D341Med (cell line): Measurements from ENCODE around the gene ILF2.
A peak's percentile ranks its signal among the peaks of the same experiment; 100 is the strongest.
"Not testable (repeated sequence)": the region's sequence is repeated elsewhere in the genome, so short reads cannot be mapped to it uniquely, and the experiment has no call there.

Source experiments
- DNase-seq: peaks from one replicate; pipeline ENCODE4 v3.0.0; 2012; ENCODE audit warnings: low spot score

ILF2 gene

GRCh38 chr1:153679337-153680119 is 8.7 kb upstream of the ILF2 start:
- peak; percentile 64 for DNase-seq

DNA sequence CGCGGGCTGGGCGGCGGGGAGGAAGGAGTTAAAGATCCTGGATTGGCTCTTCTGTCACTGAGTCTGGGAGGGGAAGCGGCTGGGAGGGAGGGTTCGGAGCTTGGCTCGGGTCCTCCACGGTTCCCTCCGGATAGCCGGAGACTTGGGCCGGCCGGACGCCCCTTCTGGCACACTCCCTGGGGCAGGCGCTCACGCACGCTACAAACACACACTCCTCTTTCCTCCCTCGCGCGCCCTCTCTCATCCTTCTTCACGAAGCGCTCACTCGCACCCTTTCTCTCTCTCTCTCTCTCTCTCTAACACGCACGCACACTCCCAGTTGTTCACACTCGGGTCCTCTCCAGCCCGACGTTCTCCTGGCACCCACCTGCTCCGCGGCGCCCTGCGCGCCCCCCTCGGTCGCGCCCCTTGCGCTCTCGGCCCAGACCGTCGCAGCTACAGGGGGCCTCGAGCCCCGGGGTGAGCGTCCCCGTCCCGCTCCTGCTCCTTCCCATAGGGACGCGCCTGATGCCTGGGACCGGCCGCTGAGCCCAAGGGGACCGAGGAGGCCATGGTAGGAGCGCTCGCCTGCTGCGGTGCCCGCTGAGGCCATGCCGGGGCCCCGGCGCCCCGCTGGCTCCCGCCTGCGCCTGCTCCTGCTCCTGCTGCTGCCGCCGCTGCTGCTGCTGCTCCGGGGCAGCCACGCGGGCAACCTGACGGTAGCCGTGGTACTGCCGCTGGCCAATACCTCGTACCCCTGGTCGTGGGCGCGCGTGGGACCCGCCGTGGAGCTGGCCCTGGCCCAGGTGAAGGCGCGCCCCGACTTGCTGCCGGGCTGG is 7.9 kb upstream of the ILF2 start, which contains the start of gene NPR1:
Gene NPR1 (plus strand): TSS at position 170 of the 818 bp plus-strand sequence. CDS start 421 bp downstream, at position 591.
- peak; percentile 85 for DNase-seq

DNA sequence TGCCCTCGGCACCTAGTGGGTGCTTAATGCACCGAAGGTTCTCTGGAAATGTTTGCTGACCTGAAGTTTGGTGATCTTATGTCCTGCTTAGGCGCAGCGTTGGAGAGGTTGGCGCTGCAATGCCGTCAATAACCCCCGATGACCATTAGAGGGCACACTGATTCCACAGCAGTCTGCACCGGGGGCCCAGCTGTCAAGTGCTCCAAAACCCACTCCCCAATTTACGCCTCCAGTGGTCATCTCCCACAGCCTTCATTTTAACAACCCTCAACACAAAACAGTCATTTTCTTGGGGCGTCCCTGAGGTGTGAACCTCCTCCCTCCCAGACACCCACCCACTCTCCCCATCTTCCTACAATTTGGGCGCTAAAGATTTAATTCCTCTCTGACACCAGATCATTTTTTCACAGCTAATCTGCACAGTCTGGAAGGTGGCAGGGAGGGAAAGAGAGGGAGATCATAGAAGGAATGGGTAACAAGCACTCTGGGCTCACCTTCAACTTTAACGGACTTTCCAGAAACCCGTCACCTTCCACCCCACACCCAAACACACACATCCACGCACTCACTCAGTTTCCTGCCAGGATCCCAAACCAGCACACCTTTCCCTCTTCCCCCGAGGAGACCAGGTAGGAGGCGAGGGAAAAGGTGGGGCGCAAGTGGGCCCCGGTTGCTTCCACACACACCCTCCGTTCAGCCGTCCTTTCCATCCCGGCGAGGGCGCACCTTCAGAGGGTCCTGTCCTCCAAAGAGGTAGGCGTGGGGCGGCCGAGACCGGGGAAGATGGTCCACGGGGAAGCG is 7.1 kb upstream of the ILF2 start:
- peak; percentile 86 for DNase-seq

GRCh38 chr1:153673511-153673910 is 2.7 kb upstream of the ILF2 start:
- DNase-seq = no peak

- peak; percentile 27 for DNase-seq
Measured at GRCh38 chr1:153671628-153672353, 998 bp upstream of the ILF2 start.

- peak; percentile 15 for DNase-seq
Measured at GRCh38 chr1:153670257-153670858, 435 bp downstream of the ILF2 start.

DNA sequence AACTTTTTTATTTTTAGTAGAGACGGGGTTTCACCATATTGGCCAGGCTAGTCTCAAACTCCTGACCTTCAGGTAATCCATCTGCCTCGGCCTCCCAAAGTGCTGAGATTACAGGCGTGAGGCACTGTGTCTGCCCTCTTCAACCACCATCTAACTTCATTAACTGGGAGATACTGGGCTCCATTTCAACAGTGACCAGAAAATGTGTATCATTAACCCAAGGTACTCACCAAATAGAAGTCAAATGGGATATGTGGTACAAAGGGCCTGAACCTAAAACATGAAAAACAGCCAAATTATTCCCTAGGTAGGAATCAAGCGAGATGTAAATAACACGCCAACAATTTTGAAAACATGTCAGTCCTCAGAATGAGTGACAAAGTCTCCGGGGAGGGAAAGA is 1.2 kb downstream of the ILF2 start:
- DNase-seq = no peak

DNA sequence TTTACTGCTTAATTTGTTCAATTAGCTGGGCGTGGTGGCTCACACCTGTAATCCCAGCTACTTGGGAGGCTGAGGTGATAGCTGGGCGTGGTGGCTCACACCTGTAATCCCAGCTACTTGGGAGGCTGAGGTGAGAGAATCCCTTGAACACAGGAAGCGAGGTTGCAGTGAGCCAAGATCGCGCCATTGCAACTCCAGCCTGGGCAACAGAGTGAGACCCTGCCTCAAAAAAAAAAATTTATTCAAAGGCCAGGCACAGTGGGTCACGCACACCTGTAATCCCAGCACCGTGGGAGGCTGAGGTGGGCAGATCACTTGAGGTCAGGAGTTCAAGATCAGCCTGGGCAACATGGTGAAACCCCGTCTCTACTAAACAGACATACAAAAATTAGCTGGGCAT is 2.1 kb downstream of the ILF2 start:
- DNase-seq = not testable (repeated sequence)

DNA sequence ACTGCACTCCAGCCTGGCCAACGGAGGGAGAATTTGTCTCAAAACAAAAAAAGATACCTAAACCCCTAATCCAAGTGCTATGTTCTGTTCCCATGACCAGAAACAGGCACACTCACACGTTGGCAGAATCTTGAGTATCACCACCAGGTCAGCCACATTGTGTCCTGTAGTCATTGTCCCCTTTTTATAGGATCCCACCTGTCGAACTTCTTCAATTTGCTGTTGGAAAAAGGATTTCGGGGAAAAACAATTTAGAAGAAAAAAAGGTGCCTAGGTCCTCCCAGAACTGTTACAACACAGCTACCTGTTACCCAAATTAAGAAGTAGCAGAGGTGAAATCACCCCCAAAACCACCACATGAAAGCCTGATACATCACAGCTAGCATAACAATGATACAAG is 3.4 kb downstream of the ILF2 start:
- no peak for DNase-seq

GRCh38 chr1:153663211-153663610 is 7.6 kb downstream of the ILF2 start:
- no peak for DNase-seq

GRCh38 chr1:153662269-153662668 is 8.5 kb downstream of the ILF2 start:
- DNase-seq = no peak

DNA sequence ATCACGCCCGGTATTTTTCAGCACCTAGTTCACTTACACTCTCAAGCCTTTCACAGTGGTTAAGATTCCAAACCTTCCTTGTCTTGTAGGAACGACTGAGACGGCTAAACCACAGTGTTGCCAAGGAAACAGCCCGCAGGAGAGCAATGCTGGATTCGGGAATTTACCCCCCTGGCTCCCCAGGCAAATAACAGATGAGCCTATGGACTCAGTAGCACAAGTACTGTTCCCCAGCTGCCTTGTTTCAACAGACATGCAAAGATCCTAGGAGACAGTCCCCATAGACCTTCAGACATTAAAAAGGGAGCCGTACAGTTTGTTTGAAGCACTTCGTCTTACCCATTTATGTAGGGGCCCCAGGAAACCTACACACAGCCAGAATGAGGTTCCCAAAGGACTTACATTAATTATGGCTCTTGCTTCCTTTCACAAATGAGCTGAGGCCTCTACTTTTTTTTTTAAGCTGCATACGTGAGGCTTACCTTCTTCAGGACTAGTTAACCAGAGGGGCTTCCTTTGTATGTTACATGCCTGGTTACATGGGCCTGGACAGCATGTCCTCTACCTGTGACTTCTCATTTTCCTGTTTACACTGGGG is 9.6 kb downstream of the ILF2 start:
- DNase-seq = no peak

GRCh38 chr1:153659656-153660055 is 11.1 kb downstream of the ILF2 start:
- no peak for DNase-seq

GRCh38 chr1:153659175-153659534 is 11.6 kb downstream of the ILF2 start:
- no peak for DNase-seq

DNA sequence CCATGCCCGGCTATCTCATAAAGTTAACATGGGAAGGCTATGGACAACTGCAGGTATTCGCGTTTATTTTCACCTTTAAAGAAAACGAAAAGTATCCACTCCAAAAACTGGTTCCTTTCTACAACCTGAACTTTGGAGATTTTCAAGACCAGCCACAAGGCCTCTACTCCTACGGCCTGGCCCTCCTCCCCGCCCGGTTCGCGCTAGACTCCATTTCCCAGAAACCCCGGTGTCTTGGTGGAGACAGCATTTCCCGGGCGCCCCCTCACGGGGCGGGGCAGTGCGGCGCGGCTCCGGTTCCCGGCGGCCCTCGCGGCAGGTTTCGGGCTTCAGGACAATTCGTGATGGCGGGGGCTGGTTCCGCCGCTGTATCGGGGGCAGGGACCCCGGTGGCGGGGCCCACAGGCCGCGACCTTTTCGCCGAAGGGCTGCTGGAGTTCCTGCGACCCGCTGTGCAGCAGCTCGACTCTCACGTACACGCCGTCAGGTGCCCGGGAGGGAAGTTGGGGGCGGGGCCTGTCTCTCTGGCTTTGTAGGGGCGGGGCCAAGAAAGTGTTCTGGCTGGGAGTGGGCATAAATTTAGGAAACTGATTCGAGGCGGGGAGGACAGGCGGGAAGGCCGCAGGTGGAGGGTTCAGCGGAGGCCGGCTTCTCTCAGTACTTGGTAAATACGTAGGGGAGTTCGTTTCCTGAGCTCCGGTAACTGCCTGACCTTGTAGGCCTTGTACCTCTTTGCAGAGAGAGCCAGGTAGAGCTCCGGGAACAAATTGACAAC is 12.2 kb downstream of the ILF2 start, which contains the start of gene SNAPIN:
Gene SNAPIN (plus strand): TSS at position 304 of the 775 bp plus-strand sequence. CDS start 41 bp downstream, at position 345.
- DNase-seq = peak; percentile 97

- no peak for DNase-seq
Measured at GRCh38 chr1:153655333-153655732, 15.5 kb downstream of the ILF2 start.

DNA sequence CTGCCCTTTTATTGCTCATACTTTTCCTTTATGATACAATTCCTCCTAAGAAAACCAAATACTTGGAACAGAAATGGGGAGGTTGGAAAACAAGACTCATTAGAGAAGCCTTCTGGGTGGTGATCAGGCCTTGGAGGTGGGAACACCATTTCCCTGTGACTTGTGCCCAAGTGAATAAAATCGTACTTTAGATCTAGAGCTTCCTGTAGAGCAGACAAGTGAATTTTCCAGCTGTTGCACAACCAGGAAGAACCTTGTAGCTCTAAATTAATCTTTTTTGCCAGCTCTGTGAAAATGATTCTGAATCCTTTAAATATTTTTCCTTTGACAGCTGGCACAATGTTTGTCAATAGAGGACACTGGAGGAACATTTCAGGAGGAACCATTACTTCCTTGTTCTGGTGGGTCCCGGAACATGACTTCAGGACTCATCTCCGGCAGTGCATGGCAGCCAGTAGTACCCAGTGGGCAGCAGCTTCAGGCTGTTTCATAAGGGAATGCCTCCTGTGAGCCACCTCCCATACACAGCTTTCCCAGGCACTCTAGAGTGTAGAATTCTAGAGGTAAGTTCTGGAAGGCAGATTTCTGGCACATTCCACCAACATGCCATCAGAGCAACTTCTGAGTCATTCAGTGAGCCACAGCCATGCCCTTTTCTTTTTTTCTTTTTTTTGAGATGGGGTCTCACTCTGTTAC is 17.8 kb downstream of the ILF2 start:
- DNase-seq = no peak

DNA sequence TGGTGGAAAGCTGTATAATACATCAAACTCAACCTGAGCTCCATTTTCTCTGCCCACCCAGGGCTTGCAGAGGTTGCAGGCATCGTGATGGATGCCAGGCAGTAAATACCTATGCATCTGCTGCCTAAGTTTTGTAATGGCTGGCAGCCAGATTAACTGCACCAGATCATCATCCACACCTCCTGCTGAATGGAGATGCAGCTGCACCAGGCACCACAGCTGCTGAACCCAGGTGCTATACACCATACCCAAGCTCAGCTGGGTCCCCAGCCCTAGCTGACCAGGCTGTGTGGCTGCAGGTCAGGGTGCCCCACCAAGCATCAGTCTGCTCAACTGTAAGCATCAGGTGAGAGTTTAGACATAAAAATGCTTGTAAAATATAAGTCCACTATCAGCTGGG is 19.0 kb downstream of the ILF2 start:
- no peak for DNase-seq

DNA sequence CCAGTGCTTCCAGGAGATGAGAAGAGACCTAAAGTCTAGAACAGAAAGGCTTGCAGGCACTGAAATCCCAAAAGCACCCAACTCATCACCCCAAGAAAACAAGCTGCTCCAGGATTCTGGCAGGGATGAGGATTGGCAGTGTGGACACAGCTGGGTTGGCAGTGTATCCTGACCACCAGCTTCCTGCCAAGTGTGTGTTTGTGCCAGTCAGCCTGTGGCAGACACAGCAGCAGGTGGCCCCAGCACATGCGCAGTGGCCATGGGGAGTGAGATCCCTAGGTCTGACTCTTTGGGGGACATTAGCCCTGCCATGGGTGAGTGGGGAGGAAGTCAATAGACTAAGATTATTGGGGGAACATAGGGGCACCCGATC is 20.9 kb downstream of the ILF2 start:
- DNase-seq = no peak
